Coronary artery (tissue), 2 donors: ENCODE measurements around the gene C1GALT1C1L.
A peak's percentile ranks its signal among the peaks of the same experiment; 100 is the strongest.
"Not testable (repeated sequence)": the region's sequence is repeated elsewhere in the genome, so short reads cannot be mapped to it uniquely, and the experiment has no call there.

Experiments used
- DNase-seq: peaks from one replicate; pipeline ENCODE4 v3.0.0-alpha.2; 2017; ENCODE audit warnings: low spot score
- H3K27ac ChIP-seq, 2 donors: fragments of 200-600 bp; sonication (generic); one replicate each; pipeline ENCODE4 v1.5.1; 2016 to 2019
- H3K4me3 ChIP-seq: fragments of 200-600 bp; sonication (generic); 2 replicates; pipeline ENCODE4 v1.5.1; 2016; ENCODE audit warnings: mild to moderate bottlenecking, moderate library complexity
- CTCF ChIP-seq: fragments of 200-600 bp; sonication (generic); IDR thresholded peaks from one replicate; pipeline ENCODE4 v1.5.1; 2019; ENCODE audit warnings: antibody characterized with exemption

Gene C1GALT1C1L

GRCh38 chr2:43648994-43649701 lies 27.1 kb downstream of the C1GALT1C1L start:
- peak overlapping the region; percentile 15 to 18 for H3K27ac ChIP-seq
- no peak for TF ChIP-seq CTCF
- no peak for DNase-seq
- no peak overlapping the region for H3K4me3 ChIP-seq

GRCh38 chr2:43643680-43644079 lies 32.5 kb downstream of the C1GALT1C1L start:
- DNase-seq: no peak
- H3K27ac ChIP-seq: no peak overlapping the region
- no peak for TF ChIP-seq CTCF
- no peak overlapping the region for H3K4me3 ChIP-seq

GRCh38 chr2:43642363-43642762 lies 33.9 kb downstream of the C1GALT1C1L start:
- Histone ChIP-seq H3K4me3 (no peak overlapping the region), H3K27ac (no peak overlapping the region)
- no peak for TF ChIP-seq CTCF
- DNase-seq: no peak

GRCh38 chr2:43637030-43637803 lies 39.0 kb downstream of the C1GALT1C1L start, which contains the start of gene PLEKHH2:
TSS of gene PLEKHH2 (plus strand) at chr2:43637260. CDS start at chr2:43644674, 7,414 bp downstream.
- peak; percentile 95 for DNase-seq
- Histone ChIP-seq H3K4me3 (peak within 1 kb of the TSS; percentile 94), H3K27ac (peak within 1 kb of the TSS; percentile 86 to 92)
- TF ChIP-seq CTCF: no peak

- DNase-seq: no peak
- Histone ChIP-seq H3K4me3 (peak overlapping the region; percentile 94), H3K27ac (peak overlapping the region; percentile 86 to 92)
- TF ChIP-seq CTCF: no peak
Observed at GRCh38 chr2:43636621-43637020, 39.6 kb downstream of the C1GALT1C1L start.

GRCh38 chr2:43636153-43636552 lies 40.1 kb downstream of the C1GALT1C1L start:
- DNase-seq, H3K27ac ChIP-seq, H3K4me3 ChIP-seq: not testable (repeated sequence)

GRCh38 chr2:43634604-43635306 lies 41.5 kb downstream of the C1GALT1C1L start:
- no peak for DNase-seq
- Histone ChIP-seq H3K27ac (no peak overlapping the region), H3K4me3 (no peak overlapping the region)
- no peak for TF ChIP-seq CTCF
